Ishikawa (cell line): ENCODE results near the gene PTPRN2.

Experiments
- CEBPB ChIP-seq: IDR thresholded peaks from 2 replicates; pipeline ENCODE4 v1.6.1; 2012
- CREB1 ChIP-seq: IDR thresholded peaks from 2 replicates; pipeline ENCODE4 v1.6.1; 2012; ENCODE audit warnings: low read depth
- EGR1 ChIP-seq: IDR thresholded peaks from 2 replicates; pipeline ENCODE4 v1.6.1; 2012
- EP300 ChIP-seq: IDR thresholded peaks from 2 replicates; pipeline ENCODE4 v1.6.1; 2012; ENCODE audit warnings: borderline replicate concordance
- FOXM1 ChIP-seq: IDR thresholded peaks from 2 replicates; pipeline ENCODE4 v1.6.1; 2012; ENCODE audit warnings: low read depth, borderline replicate concordance
- MAX ChIP-seq: IDR thresholded peaks from 2 replicates; pipeline ENCODE4 v1.6.1; 2012
- NFIC ChIP-seq: IDR thresholded peaks from 2 replicates; pipeline ENCODE4 v1.6.1; 2012
- RAD21 ChIP-seq: IDR thresholded peaks from 2 replicates; pipeline ENCODE4 v1.6.1; 2012; ENCODE audit warnings: low read depth
- REST ChIP-seq: IDR thresholded peaks from 2 replicates; pipeline ENCODE4 v1.6.1; 2012; ENCODE audit warnings: low read depth, mild to moderate bottlenecking
- TAF1 ChIP-seq: IDR thresholded peaks from 2 replicates; pipeline ENCODE4 v1.6.1; 2012; ENCODE audit warnings: low read depth, mild to moderate bottlenecking
- TCF12 ChIP-seq: IDR thresholded peaks from 2 replicates; pipeline ENCODE4 v1.6.1; 2012; ENCODE audit warnings: low read depth
- TEAD4 ChIP-seq: IDR thresholded peaks from 2 replicates; pipeline ENCODE4 v1.6.1; 2012
- USF1 ChIP-seq: IDR thresholded peaks from 2 replicates; pipeline ENCODE4 v1.6.1; 2012
- YY1 ChIP-seq: IDR thresholded peaks from 2 replicates; pipeline ENCODE4 v1.6.1; 2012; ENCODE audit warnings: low read depth
- ZBTB7A ChIP-seq: IDR thresholded peaks from 2 replicates; pipeline ENCODE4 v1.6.1; 2012; ENCODE audit warnings: low read depth

Gene PTPRN2

GRCh38 chr7:157892751-157893523, 694.7 kb downstream of the PTPRN2 start:
- no peak for TF ChIP-seq FOXM1
- TF ChIP-seq TAF1 = no peak
- no peak for TF ChIP-seq TEAD4
- no peak for TF ChIP-seq CREB1
- no peak for TF ChIP-seq ZBTB7A
- no peak for TF ChIP-seq EGR1
- TF ChIP-seq USF1 = no peak

- TF ChIP-seq TCF12 = no peak
- no peak for TF ChIP-seq RAD21
Measured at GRCh38 chr7:157890921-157891401, 696.7 kb downstream of the PTPRN2 start.

GRCh38 chr7:157889480-157889879, 698.1 kb downstream of the PTPRN2 start:
- TF ChIP-seq MAX (no peak), TCF12 (no peak), CEBPB (no peak), TAF1 (no peak), REST (no peak), ZBTB7A (no peak), EGR1 (no peak), NFIC (no peak), EP300 (no peak), USF1 (no peak), CREB1 (no peak)

GRCh38 chr7:157888579-157888978, 699.0 kb downstream of the PTPRN2 start:
- no peak for TF ChIP-seq CEBPB
- no peak for TF ChIP-seq REST
- TF ChIP-seq TEAD4 = no peak
- TF ChIP-seq MAX = no peak
- TF ChIP-seq CREB1 = no peak
- TF ChIP-seq EP300 = no peak
- no peak for TF ChIP-seq FOXM1
- TF ChIP-seq TAF1 = no peak
- no peak for TF ChIP-seq RAD21
- no peak for TF ChIP-seq USF1
- TF ChIP-seq TCF12 = no peak
- no peak for TF ChIP-seq EGR1
- TF ChIP-seq ZBTB7A = no peak
- TF ChIP-seq YY1 = no peak
- TF ChIP-seq NFIC = no peak

- TF ChIP-seq MAX (no peak), TCF12 (no peak), ZBTB7A (no peak), RAD21 (no peak), TEAD4 (no peak), EGR1 (no peak)
Measured at GRCh38 chr7:157887400-157887799, 700.2 kb downstream of the PTPRN2 start.
